Measurements from ENCODE around the gene OR2D3.
"Not testable (repeated sequence)": the region's sequence is repeated elsewhere in the genome, so short reads cannot be mapped to it uniquely, and the experiment has no call there.

OR2D3 gene

DNA sequence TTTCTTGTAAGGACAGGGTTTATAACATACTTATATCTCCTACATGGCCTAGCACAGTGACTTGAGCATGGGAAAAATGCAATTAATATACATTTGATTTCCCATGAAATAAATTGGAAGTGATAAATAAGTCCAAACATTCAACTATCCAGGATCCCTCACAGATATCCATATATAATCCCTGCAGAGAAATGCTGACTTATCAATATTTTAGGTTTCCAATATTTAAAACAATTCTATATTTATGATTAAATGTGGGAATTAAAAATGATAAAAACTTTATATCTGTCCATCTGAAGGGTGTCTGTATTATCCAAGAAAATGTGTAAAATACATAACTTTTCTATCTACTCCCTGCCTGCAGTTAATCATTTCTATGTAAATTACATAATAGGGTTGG, 38.1 kb upstream of the OR2D3 start:
- no peaks in the 10 kb centered on the region for H3K27me3 Mint-ChIP-seq (ENCODE audit: low read depth, poor library complexity)
- no peaks in the 10 kb centered on the region for H3K4me1 Mint-ChIP-seq
- DNase-seq, result no peak
- no peak overlapping the region for H3K4me3 Mint-ChIP-seq
- H3K27ac Mint-ChIP-seq, result no peak overlapping the region
- TF ChIP-seq, protein P1, sequence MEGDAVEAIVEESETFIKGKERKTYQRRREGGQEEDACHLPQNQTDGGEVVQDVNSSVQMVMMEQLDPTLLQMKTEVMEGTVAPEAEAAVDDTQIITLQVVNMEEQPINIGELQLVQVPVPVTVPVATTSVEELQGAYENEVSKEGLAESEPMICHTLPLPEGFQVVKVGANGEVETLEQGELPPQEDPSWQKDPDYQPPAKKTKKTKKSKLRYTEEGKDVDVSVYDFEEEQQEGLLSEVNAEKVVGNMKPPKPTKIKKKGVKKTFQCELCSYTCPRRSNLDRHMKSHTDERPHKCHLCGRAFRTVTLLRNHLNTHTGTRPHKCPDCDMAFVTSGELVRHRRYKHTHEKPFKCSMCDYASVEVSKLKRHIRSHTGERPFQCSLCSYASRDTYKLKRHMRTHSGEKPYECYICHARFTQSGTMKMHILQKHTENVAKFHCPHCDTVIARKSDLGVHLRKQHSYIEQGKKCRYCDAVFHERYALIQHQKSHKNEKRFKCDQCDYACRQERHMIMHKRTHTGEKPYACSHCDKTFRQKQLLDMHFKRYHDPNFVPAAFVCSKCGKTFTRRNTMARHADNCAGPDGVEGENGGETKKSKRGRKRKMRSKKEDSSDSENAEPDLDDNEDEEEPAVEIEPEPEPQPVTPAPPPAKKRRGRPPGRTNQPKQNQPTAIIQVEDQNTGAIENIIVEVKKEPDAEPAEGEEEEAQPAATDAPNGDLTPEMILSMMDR (IDR thresholded peaks at IDR 0.05), result no peak
- no peaks in the 10 kb centered on the region for H3K36me3 Mint-ChIP-seq (ENCODE audit: low read depth)
- H3K9me3 Mint-ChIP-seq, result no peaks in the 10 kb centered on the region

DNA sequence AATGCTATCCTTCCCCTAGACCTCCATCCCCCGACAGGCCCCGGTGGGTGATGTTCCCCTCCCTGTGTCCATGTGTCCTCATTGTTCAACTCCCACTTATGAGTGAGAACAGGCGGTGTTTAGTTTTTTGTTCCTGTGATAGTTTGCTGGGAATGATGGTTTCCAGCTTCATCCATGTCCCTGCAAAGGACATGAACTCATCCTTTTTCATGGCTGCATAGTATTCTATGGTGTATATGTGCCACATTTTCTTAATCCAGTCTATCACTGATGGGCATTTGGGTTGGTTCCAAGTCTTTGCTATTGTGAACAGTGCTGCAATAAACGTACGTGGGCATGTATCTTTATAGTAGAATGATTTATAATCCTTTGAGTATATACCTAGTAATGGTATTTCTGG, 33.1 kb upstream of the OR2D3 start:
- DNase-seq; H3K36me3 Mint-ChIP-seq (ENCODE audit: low read depth); H3K4me3 Mint-ChIP-seq; H3K9me3 Mint-ChIP-seq; H3K4me1 Mint-ChIP-seq; H3K27ac Mint-ChIP-seq; H3K27me3 Mint-ChIP-seq (ENCODE audit: low read depth, poor library complexity): not testable (repeated sequence)

- Mint-ChIP-seq H3K27me3 (ENCODE audit: low read depth, poor library complexity) (no peaks in the 10 kb centered on the region), H3K9me3 (no peaks in the 10 kb centered on the region), H3K36me3 (ENCODE audit: low read depth) (no peaks in the 10 kb centered on the region), H3K4me1 (no peaks in the 10 kb centered on the region), H3K27ac (no peak overlapping the region), H3K4me3 (no peak overlapping the region)
- no peak for DNase-seq
- TF ChIP-seq, protein P1 (IDR thresholded peaks at IDR 0.05), result no peak
Measured at GRCh38 chr11:6888830-6889229, 32.0 kb upstream of the OR2D3 start.

DNA sequence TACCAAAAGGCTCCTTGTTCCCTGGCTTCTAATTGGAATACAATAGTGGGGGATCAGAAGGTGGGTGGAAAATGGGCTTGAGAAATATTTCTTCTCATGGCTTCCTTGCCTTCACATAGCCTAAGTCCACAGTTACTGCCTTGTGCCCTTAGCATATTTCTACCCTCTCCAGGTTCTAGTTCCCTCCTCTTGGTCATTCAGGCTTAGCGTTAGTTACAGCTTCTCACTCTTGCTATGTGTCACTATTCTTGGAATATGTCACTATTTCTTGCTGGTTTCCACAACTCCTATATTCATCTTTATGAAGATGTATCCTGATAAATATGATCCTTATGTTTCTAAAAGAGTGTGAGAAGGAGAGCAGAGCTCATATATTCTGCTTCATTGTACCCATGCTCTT, 31.0 kb upstream of the OR2D3 start:
- Mint-ChIP-seq H3K9me3 (no peaks in the 10 kb centered on the region), H3K4me1 (no peaks in the 10 kb centered on the region), H3K27ac (no peak overlapping the region), H3K36me3 (ENCODE audit: low read depth) (no peaks in the 10 kb centered on the region), H3K27me3 (ENCODE audit: low read depth, poor library complexity) (no peaks in the 10 kb centered on the region), H3K4me3 (no peak overlapping the region)
- DNase-seq, result no peak
- TF ChIP-seq, protein P1 (IDR thresholded peaks at IDR 0.05), result no peak

- H3K27ac Mint-ChIP-seq, result no peak within 1 kb of the TSS
- DNase-seq, result no peak
- H3K4me1 Mint-ChIP-seq, result no peaks in the 10 kb centered on the region
- H3K9me3 Mint-ChIP-seq, result no peaks in the 10 kb centered on the region
- no peak within 1 kb of the TSS for H3K4me3 Mint-ChIP-seq
- TF ChIP-seq, protein P1 (IDR thresholded peaks at IDR 0.05), result no peak
- no peaks in the 10 kb centered on the region for H3K27me3 Mint-ChIP-seq (ENCODE audit: low read depth, poor library complexity)
- H3K36me3 Mint-ChIP-seq (ENCODE audit: low read depth), result no peaks in the 10 kb centered on the region
Measured at GRCh38 chr11:6892400-6892799, 28.4 kb upstream of the OR2D3 start, which contains the start of gene OR2D2. OR2D2 (minus strand) TSS chr11:6892500; CDS start chr11:6892500, 0 bp downstream.

- H3K27ac Mint-ChIP-seq, result no peak overlapping the region
Measured at GRCh38 chr11:6894097-6894496, 26.7 kb upstream of the OR2D3 start.

More at GRCh38 chr11:6894097-6894496, 26.7 kb upstream of the OR2D3 start:
- no peaks in the 10 kb centered on the region for H3K9me3 Mint-ChIP-seq
- no peak overlapping the region for H3K4me3 Mint-ChIP-seq
- H3K27me3 Mint-ChIP-seq (ENCODE audit: low read depth, poor library complexity), result no peaks in the 10 kb centered on the region
- DNase-seq, result no peak
- H3K4me1 Mint-ChIP-seq, result no peaks in the 10 kb centered on the region
- TF ChIP-seq, protein P1 (IDR thresholded peaks at IDR 0.05), result no peak
- no peaks in the 10 kb centered on the region for H3K36me3 Mint-ChIP-seq (ENCODE audit: low read depth)
